Common myeloid progenitor, CD34-positive (primary cell): Measurements from ENCODE around the gene ABHD14A.

Source experiments
- CTCF ChIA-PET: fragments of 350-600 bp; sonication (Branson Sonifier 250); formaldehyde crosslinking; loops from one replicate; lab custom pipeline; 2021; ENCODE audit warnings: antibody characterized with exemption; lab: Charles Lee
- POLR2A ChIA-PET: fragments of 350-600 bp; sonication (Branson Sonifier 250); formaldehyde crosslinking; loops from one replicate; lab custom pipeline; 2021; ENCODE audit warnings: antibody characterized with exemption; lab: Charles Lee
- DNase-seq, 3 donors: peaks; one replicate each; pipeline versions ENCODE4 v3.0.0 to v3.0.0-alpha.2; 2013
- H3K27ac ChIP-seq, 2 experiments: 1 replicate in 1 of 2; 2 replicates in 1 of 2; pipeline ENCODE4 v1.7.0; 2013; ENCODE audit warnings: inconsistent platforms in 2 of 2, low read length in 2 of 2, mild to moderate bottlenecking in 2 of 2, low read depth in 1 of 2, moderate library complexity in 1 of 2; ENCODE audit not compliant: severe bottlenecking in 2 of 2, insufficient read depth in 1 of 2, poor library complexity in 1 of 2
- H3K27me3 ChIP-seq, 5 experiments: replicated peaks in 2 of 5; 1 replicate in 3 of 5; 2 replicates in 2 of 5; pipeline versions ENCODE4 v1.6.1 to v1.7.0; 2013; ENCODE audit warnings: low read length in 4 of 5, mild to moderate bottlenecking in 2 of 5, moderate library complexity in 2 of 5, inconsistent platforms in 1 of 5; ENCODE audit not compliant: insufficient read depth in 5 of 5, control insufficient read depth in 4 of 5
- H3K36me3 ChIP-seq, 4 experiments: 1 replicate in 2 of 4; 2 replicates in 2 of 4; pipeline versions ENCODE4 v1.6.1 to v1.7.0; 2013; ENCODE audit warnings: low read length in 3 of 4, control low read depth in 1 of 4, mild to moderate bottlenecking in 1 of 4; ENCODE audit not compliant: control insufficient read depth in 4 of 4, insufficient read depth in 4 of 4
- H3K4me1 ChIP-seq, 4 experiments: 1 replicate in 3 of 4; 2 replicates in 1 of 4; pipeline versions ENCODE4 v1.6.1 to v1.7.1; 2013; ENCODE audit warnings: low read length in 3 of 4, mild to moderate bottlenecking in 3 of 4, control low read depth in 1 of 4, inconsistent platforms in 1 of 4, moderate library complexity in 1 of 4; ENCODE audit not compliant: control insufficient read depth in 4 of 4, insufficient read depth in 4 of 4; ENCODE audit errors: control extremely low read depth in 1 of 4
- H3K4me3 ChIP-seq, 7 experiments: 1 replicate in 4 of 7; 2 replicates in 3 of 7; pipeline versions ENCODE4 v1.5.1 to v1.7.0; 2013; ENCODE audit warnings: mild to moderate bottlenecking in 7 of 7, low read length in 6 of 7, moderate library complexity in 6 of 7, inconsistent platforms in 2 of 7, low read depth in 2 of 7, control low read depth in 1 of 7; ENCODE audit not compliant: insufficient read depth in 4 of 7, control insufficient read depth in 1 of 7; ENCODE audit errors: extremely low read depth in 1 of 7
- H3K9me3 ChIP-seq, 5 experiments: 1 replicate in 4 of 5; 2 replicates in 1 of 5; pipeline versions ENCODE4 v1.6.1 to v1.7.1; 2013; ENCODE audit warnings: low read length in 4 of 5, mild to moderate bottlenecking in 2 of 5, inconsistent platforms in 1 of 5, low read depth in 1 of 5, moderate library complexity in 1 of 5; ENCODE audit not compliant: control insufficient read depth in 4 of 5, insufficient read depth in 2 of 5; ENCODE audit errors: control extremely low read depth in 1 of 5
- WGBS: methylation state at CpG from one replicate; pipeline ENCODE4 v1.1.5; 2013; ENCODE audit not compliant: insufficient coverage; 5-methylcytosine and 5-hydroxymethylcytosine counted together

ABHD14A gene

DNA sequence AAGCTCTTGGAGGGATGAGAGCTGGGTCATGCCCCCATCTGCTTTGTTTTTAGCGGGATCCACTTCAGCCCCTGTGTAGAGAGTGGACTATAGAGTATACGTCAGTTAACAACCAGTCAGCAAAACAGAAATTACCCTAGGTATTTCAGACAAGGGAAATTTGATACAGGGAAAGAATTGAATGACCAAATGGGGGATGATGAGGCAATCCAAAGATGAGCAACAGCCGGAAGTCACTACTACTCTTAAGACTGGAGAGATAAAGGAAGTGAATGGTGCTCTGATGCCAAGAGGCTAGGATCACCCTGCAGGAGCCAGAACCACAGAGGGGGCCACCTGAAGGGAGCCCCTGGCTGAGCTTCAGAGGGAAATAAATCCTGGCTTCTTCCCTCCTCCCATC is 21.4 kb upstream of the ABHD14A start:
- POLR2A ChIA-PET, result no interaction called here
- no peak overlapping the region for H3K27ac ChIP-seq
- H3K27me3 ChIP-seq, result peaks cover 0 to 26% (median 24%) of the 10 kb centered on the region in 5 experiments
- H3K4me3 ChIP-seq, result no peak overlapping the region
- peaks cover 0 to 24% (median 19%) of the 10 kb centered on the region in 4 experiments for H3K4me1 ChIP-seq
- peaks cover 0 to 6% (median 0%) of the 10 kb centered on the region in 5 experiments for H3K9me3 ChIP-seq
- H3K36me3 ChIP-seq, result no peaks in the 10 kb centered on the region
- no CpG with 5 or more reads among the region's 3 CpGs for WGBS
- CTCF ChIA-PET, result interaction anchor here (1.1 to 4.5 kb wide), 5 partner anchors 9 to 569 kb away, joined by 3 to 27 read pairs (median 3); partner anchors contain the start of genes ABHD14A, ABHD14B, MANF and PARP3
- DNase-seq, result no peak

DNA sequence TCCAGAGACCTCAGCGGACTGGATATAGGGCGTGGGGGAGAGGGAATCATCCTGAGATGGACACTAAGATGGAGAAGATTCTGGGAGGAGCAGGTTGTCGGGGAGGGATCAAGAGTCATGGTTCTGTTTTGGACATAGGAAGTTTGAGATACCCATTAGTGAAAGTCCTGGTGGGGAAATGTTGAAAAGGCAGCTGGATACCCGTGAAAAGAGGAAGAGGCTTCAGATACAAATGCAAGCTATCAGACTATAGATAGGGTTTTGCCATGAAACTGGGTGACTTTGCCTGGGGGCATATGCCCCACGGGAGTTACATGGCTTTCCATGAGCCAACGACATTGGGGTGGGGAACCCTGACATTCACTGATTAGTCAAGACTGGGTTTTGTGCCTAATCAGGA is 20.8 kb upstream of the ABHD14A start:
- WGBS, result 62% methylated on average over 6 of the region's 6 CpGs
- DNase-seq, result peak in 2 of 3 donors; percentile 50 to 60
- ChIA-PET CTCF (interaction anchor here (1.2 to 4.5 kb wide), 6 partner anchors 8 to 569 kb away, joined by 3 to 27 read pairs (median 4); partner anchors contain the start of genes ABHD14A, ABHD14B, MANF and PARP3), POLR2A (no interaction called here)
- Histone ChIP-seq H3K4me1 (peaks cover 0 to 24% (median 19%) of the 10 kb centered on the region in 4 experiments), H3K9me3 (peaks cover 0 to 6% (median 0%) of the 10 kb centered on the region in 5 experiments), H3K27ac (no peak overlapping the region), H3K36me3 (no peaks in the 10 kb centered on the region), H3K27me3 (peaks cover 0 to 26% (median 24%) of the 10 kb centered on the region in 5 experiments), H3K4me3 (no peak overlapping the region)

DNA sequence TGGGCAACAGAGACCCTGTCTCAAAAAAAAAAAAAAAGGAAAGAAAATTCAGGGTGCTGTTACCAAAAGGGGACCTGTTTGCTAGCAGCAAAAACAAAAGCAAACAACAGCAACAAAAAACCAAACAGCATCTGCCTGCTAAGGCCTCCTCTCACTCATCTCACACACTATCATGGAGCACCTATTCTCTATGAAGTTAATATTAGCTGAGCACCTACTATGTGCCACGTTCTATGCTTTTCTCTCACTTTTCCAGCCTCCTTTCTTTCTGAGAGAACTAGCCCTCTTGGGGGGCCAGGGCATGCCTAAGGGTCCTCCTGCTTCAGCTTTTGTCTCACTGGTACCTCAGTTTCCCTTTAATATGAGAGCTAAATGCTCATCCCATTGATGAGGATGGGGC is 20.2 kb upstream of the ABHD14A start:
- ChIA-PET CTCF (interaction anchor here (1.1 to 4.5 kb wide), 7 partner anchors 8 to 570 kb away, joined by 3 to 27 read pairs (median 4); partner anchors contain the start of genes ABHD14A, ABHD14B, MANF and PARP3), POLR2A (no interaction called here)
- H3K4me3 ChIP-seq, result no peak overlapping the region
- H3K27ac ChIP-seq, result no peak overlapping the region
- H3K9me3 ChIP-seq, result peaks cover 0 to 6% (median 0%) of the 10 kb centered on the region in 5 experiments
- peaks cover 0 to 28% (median 24%) of the 10 kb centered on the region in 5 experiments for H3K27me3 ChIP-seq
- H3K4me1 ChIP-seq, result peaks cover 0 to 24% (median 19%) of the 10 kb centered on the region in 4 experiments
- no peaks in the 10 kb centered on the region for H3K36me3 ChIP-seq
- WGBS, result 100% methylated on average over 1 of the region's 1 CpG
- DNase-seq, result no peak

DNA sequence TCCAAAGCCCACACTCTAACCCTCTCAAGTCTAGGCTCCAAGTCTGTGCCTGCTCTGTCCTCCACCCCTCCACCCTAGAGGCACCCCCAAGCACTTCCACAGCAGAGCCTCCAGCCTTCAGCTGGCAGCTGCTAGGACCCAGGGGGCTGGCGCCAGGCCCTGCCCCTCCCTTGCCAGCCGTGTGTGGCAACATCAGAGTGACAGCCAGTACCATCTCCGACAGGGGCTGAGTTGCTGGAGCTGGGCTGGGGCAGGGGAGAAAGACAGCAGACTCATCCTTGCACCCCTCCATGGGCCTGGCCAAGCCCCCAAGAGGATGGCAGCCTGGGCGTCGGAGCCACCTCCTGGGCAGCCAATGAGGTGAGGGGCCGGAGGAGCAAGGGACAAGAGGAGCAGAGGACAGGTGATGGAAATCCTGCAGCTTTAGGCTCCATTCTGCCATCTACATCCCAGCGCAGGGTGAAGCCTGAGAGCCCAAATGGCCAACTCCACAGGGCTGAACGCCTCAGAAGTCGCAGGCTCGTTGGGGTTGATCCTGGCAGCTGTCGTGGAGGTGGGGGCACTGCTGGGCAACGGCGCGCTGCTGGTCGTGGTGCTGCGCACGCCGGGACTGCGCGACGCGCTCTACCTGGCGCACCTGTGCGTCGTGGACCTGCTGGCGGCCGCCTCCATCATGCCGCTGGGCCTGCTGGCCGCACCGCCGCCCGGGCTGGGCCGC is 19.5 kb upstream of the ABHD14A start, which contains the start of gene GPR62:
Gene GPR62, plus strand, starts transcription at position 207 of the 718 bp plus-strand sequence. Its CDS starts 272 bp downstream, at position 479.
- Histone ChIP-seq H3K27me3 (peaks cover 0 to 28% (median 24%) of the 10 kb centered on the region in 5 experiments), H3K4me3 (peak within 1 kb of the TSS; percentile 19 to 69 (median 56)), H3K27ac (no peak within 1 kb of the TSS), H3K9me3 (peaks cover 0 to 6% (median 0%) of the 10 kb centered on the region in 5 experiments), H3K4me1 (peaks cover 0 to 24% (median 19%) of the 10 kb centered on the region in 4 experiments), H3K36me3 (no peaks in the 10 kb centered on the region)
- CTCF ChIA-PET, result interaction anchor here (1.1 to 3.0 kb wide), 4 partner anchors 11 to 36 kb away, joined by 3 to 27 read pairs (median 4); partner anchors contain the start of gene PARP3
- 37% methylated on average over 31 of the region's 33 CpGs for WGBS
- DNase-seq, result peak in 1 of 3 donors; percentile 28
- POLR2A ChIA-PET, result no interaction called here

GRCh38 chr3:51955893-51956770 is 18.7 kb upstream of the ABHD14A start:
- DNase-seq, result peak; percentile 77 to 82 (median 78)
- Histone ChIP-seq H3K36me3 (no peaks in the 10 kb centered on the region), H3K4me3 (peak overlapping the region; percentile 19 to 69 (median 56)), H3K27ac (no peak overlapping the region), H3K27me3 (peaks cover 0 to 30% (median 24%) of the 10 kb centered on the region in 5 experiments), H3K9me3 (peaks cover 0 to 6% (median 0%) of the 10 kb centered on the region in 5 experiments), H3K4me1 (peaks cover 0 to 24% (median 19%) of the 10 kb centered on the region in 4 experiments)
- 5% methylated on average over 89 of the region's 97 CpGs for WGBS
- ChIA-PET POLR2A (no interaction called here), CTCF (interaction anchor here (1.2 to 7.2 kb wide), 4 partner anchors 11 to 23 kb away, joined by 3 to 76 read pairs (median 16); partner anchors contain the start of genes ABHD14A, ABHD14B, PARP3 and PCBP4)

DNA sequence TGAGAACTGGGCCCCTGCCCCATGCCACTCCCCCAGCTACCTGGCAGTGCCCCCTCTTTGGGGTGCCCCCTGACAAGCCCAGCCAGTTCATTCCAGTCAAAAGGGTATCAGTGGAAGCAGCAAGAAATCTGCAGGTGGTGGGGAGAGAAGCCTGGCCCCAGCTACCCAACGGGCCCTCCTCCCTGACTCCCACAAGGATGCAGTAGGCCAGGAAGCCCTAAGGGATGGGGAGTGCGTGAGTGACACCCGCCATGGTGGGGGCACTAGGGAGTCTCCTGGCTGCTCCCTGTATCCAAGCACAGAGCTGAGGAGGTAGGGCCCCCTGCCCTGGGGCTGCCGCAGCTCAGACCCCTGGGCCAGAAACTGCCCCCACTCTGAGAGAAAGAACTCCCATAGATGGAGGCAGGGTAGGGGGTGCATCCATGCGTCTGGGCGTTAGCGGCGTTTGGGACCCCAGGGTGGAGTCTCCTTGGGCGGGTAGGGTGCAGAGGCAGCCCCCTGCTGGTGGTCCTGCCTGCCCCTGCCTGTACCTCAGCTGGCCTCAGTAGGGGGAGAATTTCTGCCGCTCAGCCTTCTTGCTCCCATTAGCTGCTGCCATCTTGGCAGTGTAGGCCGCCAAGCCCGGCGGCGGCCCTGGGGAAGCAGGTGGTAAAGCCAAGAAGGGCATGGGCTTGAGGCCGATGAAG is 17.2 kb upstream of the ABHD14A start:
- ChIA-PET CTCF (interaction anchor here (1.2 to 7.2 kb wide), 5 partner anchors 9 to 288 kb away, joined by 3 to 76 read pairs (median 4); partner anchors contain the start of genes ABHD14A, ABHD14B, PARP3 and PCBP4), POLR2A (no interaction called here)
- Histone ChIP-seq H3K4me3 (no peak overlapping the region), H3K27me3 (peaks cover 0 to 32% (median 24%) of the 10 kb centered on the region in 5 experiments), H3K4me1 (peaks cover 0 to 24% (median 19%) of the 10 kb centered on the region in 4 experiments), H3K36me3 (no peaks in the 10 kb centered on the region), H3K27ac (no peak overlapping the region), H3K9me3 (peaks cover 0 to 6% (median 0%) of the 10 kb centered on the region in 5 experiments)
- 99% methylated on average over 12 of the region's 15 CpGs for WGBS
- DNase-seq, result no peak
